Measurements from ENCODE around the gene ZIK1.

Gene ZIK1

GRCh38 chr19:57566396-57567265, 17.3 kb upstream of the ZIK1 start:
- Histone ChIP-seq H3K36me3 (ENCODE audit: control insufficient read depth, insufficient read depth, low read length) (no peaks in the 10 kb centered on the region), H3K4me3 (replicated peaks; ENCODE audit: low read depth, low read length) (no peak overlapping the region), H3K27me3 (replicated peaks; ENCODE audit: control insufficient read depth, insufficient read depth, low read length) (no peaks in the 10 kb centered on the region)
- DNase-seq (ENCODE audit: extremely low read depth, insufficient read length) = no peak
- no peak for TF ChIP-seq CTCF (IDR thresholded peaks at IDR 0.05; ENCODE audit: insufficient read depth, low read length, poor library complexity, severe bottlenecking)

- no peak for DNase-seq (ENCODE audit: extremely low read depth, insufficient read length)
- Histone ChIP-seq H3K27me3 (replicated peaks; ENCODE audit: control insufficient read depth, insufficient read depth, low read length) (no peaks in the 10 kb centered on the region), H3K36me3 (ENCODE audit: control insufficient read depth, insufficient read depth, low read length) (peaks cover 20% of the 10 kb centered on the region), H3K4me3 (replicated peaks; ENCODE audit: low read depth, low read length) (no peak overlapping the region)
- TF ChIP-seq CTCF (IDR thresholded peaks at IDR 0.05; ENCODE audit: insufficient read depth, low read length, poor library complexity, severe bottlenecking) = no peak
Measured at GRCh38 chr19:57570707-57571106, 13.2 kb upstream of the ZIK1 start.

GRCh38 chr19:57572415-57572947, 11.5 kb upstream of the ZIK1 start:
- Histone ChIP-seq H3K36me3 (ENCODE audit: control insufficient read depth, insufficient read depth, low read length) (peaks cover 23% of the 10 kb centered on the region), H3K4me3 (replicated peaks; ENCODE audit: low read depth, low read length) (no peak overlapping the region), H3K27me3 (replicated peaks; ENCODE audit: control insufficient read depth, insufficient read depth, low read length) (no peaks in the 10 kb centered on the region)
- TF ChIP-seq CTCF (IDR thresholded peaks at IDR 0.05; ENCODE audit: insufficient read depth, low read length, poor library complexity, severe bottlenecking) = no peak
- DNase-seq (ENCODE audit: extremely low read depth, insufficient read length) = no peak

GRCh38 chr19:57576661-57577060, 7.3 kb upstream of the ZIK1 start:
- H3K4me3 ChIP-seq (replicated peaks; ENCODE audit: low read depth, low read length) = no peak overlapping the region
- H3K36me3 ChIP-seq (ENCODE audit: control insufficient read depth, insufficient read depth, low read length) = peaks cover 23% of the 10 kb centered on the region

GRCh38 chr19:57578487-57579205, 5.3 kb upstream of the ZIK1 start, which contains the start of gene ZNF416:
Gene ZNF416 (minus strand): TSS chr19:57578911. CDS start chr19:57578704, 207 bp downstream.
- DNase-seq (ENCODE audit: extremely low read depth, insufficient read length) = peak; percentile 91
- TF ChIP-seq CTCF (IDR thresholded peaks at IDR 0.05; ENCODE audit: insufficient read depth, low read length, poor library complexity, severe bottlenecking) = peak; percentile 38
- peaks cover 13% of the 10 kb centered on the region for H3K36me3 ChIP-seq (ENCODE audit: control insufficient read depth, insufficient read depth, low read length)
- H3K27me3 ChIP-seq (replicated peaks; ENCODE audit: control insufficient read depth, insufficient read depth, low read length) = no peaks in the 10 kb centered on the region
- H3K4me3 ChIP-seq (replicated peaks; ENCODE audit: low read depth, low read length) = peak within 1 kb of the TSS; percentile 84

More at GRCh38 chr19:57576661-57577060, 7.3 kb upstream of the ZIK1 start:
- TF ChIP-seq CTCF (IDR thresholded peaks at IDR 0.05; ENCODE audit: insufficient read depth, low read length, poor library complexity, severe bottlenecking) = no peak
- DNase-seq (ENCODE audit: extremely low read depth, insufficient read length) = no peak
- no peaks in the 10 kb centered on the region for H3K27me3 ChIP-seq (replicated peaks; ENCODE audit: control insufficient read depth, insufficient read depth, low read length)

Data from GM06990 (cell line).